Smooth muscle cell of the coronary artery (primary cell): ENCODE results near the gene NDUFA13. TPM values are rescaled to one million over a fixed set of nuclear protein-coding genes. Genes with fewer than 3 reads are reported as not detected.

ENCODE experiments used
- total RNA-seq: library from RNA; depleted of rRNA; stranded (reverse); fragments of >200 nt; gene quantifications from 2 replicates; pipeline ENCODE4 v1.2.3, GENCODE V29; 2014; ENCODE audit warnings: low replicate concordance

Gene NDUFA13
- 440 and 987 TPM in 2 replicates for total RNA-seq

DNA sequence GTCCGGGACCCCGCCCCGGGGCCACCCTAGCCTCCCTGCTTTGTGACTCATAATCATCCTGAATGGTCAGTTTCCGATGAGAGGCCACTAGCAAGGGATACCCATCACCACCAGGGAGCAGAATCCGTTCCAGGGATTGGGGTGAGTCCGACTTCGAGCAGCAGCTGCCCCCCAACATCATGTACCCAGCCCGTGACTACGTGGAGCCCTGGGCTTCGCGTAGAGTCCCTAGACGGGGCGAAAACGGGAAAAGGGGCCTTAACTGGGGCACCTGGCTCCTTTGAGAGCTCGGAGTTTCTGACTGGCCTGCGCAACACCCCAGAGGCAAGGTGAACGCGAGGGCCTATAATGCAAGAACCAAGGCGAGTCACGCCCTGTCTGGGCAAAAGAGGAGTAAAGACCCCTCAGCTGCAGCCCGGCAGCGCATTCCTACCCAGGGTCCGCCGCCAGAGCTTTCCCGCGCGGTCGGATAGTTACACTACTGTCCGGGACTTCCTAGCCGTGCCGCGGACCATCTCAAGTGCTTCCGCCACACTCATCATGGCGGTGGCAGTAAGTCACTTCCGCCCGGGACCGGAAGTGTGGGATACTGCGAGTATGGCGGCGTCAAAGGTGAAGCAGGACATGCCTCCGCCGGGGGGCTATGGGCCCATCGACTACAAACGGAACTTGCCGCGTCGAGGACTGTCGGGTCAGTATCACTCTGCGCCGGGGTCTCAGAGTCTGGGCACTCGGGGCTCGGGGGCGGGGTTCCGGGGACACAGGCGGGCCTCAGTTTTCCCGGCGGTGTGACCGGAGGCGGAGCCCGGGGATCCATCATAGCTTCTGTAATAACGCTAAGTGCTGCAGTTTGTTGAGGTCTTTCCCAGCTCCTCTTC lies at the start of gene NDUFA13:
Gene NDUFA13, plus strand, starts transcription at position 584 of the 878 bp plus-strand sequence. Its CDS starts 14 bp downstream, at position 598.

DNA sequence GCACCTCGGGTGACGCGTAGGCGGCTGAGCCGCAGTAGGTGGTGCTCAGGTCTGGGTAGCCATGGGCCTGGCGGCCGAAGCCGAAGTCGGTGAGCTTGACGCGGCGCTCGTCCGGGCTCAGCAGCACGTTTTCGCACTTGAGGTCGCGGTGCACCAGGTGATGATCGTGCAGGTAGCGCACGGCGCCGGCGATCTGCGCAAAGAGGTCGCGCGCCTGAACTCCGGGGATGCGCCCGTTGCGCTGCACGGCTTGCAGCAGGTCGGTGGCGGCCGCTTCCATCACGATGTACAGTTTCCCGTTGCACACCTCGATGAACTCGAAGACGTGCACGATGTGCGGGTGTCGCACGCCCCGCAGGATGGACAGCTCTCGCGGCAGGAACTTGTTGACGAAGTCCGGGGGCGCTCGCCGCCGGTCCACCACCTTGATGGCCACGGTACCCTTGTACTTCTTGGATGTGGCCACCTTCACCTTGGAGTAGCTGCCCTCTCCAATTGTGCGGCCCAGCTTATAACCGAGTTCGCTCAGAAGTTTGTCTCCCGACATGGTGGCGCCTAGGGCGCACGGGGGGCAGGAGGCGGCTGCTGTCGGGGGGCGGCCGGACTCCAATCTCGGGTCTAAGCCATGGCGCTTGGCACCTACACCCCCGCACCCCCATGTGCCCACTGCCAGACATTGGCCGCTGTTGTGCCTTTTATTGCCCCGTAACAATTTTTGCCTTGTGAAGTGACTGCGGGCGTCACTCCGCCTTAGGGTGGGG lies 964 bp upstream of the NDUFA13 start, which contains the start of gene TSSK6:
Gene TSSK6, minus strand, starts transcription at position 668 of the 761 bp plus-strand sequence. Its CDS starts 121 bp downstream, at position 547.

DNA sequence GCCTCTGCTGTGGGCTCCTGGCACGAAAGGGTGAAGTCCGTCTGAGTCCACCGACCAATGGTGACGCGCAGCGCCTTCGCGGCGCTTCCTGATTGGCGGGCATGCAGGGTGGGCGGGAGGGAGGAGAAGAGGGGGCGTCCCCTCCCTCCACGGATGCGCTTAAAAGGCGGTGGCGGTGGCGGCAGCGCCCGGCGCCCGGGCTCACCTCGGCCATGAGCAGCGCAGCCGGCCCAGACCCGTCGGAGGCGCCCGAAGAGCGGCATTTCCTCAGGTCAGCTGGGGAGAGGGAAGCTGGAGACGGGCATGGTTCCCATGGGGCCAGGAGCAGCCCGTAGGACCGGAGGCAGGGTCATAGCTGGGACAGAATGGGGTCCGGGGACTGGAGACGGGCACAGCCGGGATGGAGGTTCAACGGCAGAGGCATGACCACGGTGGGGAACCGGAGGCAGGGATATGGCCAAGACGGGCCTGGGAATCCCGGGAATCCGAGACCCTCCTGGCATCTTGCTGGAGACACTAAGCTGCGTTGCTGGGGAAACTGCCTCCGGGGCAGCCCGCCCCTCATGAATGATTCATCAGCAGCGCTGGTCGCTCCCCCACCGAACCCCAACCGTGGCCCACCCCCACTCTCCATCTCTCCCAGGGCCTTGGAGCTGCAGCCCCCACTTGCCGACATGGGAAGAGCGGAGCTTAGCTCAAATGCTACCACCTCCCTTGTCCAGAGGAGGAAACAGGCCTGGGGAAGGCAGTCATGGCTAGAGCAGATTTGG lies 12.9 kb downstream of the NDUFA13 start, which contains the start of gene YJEFN3:
Gene YJEFN3, plus strand, starts transcription at position 191 of the 770 bp plus-strand sequence. Its CDS starts 22 bp downstream, at position 213.

DNA sequence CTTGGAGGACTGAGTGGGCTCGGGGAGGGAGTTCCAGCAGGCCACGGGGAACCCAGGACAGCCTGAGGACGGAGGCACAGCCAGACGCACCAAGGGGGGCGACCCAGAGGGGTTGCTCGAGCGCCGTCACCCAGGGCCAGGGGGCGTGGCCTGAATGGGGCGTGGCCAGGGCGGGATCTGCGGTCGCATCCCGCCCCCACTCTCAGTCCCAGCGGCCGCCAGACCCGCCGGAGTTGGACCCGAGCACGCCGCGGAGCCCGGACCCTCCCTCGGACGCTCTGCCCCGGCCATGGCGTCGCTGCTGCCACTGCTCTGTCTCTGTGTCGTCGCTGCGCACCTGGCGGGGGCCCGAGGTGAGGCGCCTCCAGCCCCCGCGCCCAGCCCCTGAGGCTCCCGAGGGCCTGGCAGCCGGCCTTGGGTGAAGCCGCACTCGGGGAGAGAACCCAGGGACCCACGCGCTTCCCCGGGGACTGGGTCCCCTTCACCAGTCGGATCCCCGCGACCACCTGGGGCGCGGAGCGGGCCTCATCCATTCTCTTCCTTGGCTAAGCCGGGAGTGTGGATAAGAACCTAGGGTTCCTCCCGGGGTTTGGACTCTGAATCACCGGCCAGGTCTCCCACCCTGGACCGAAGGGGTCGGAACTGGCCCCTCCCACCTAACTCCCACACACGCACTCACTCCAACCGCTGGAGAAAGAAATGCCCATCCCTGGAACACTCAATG lies 22.2 kb downstream of the NDUFA13 start, which contains the start of gene CILP2:
Gene CILP2, plus strand, starts transcription at position 205 of the 724 bp plus-strand sequence. Its CDS starts 85 bp downstream, at position 290.

Other genes with a start within 250 kb of the NDUFA13 start
- gene TM6SF2, start 242.9 kb upstream of the NDUFA13 start, total RNA-seq = 0.12 and 0.83 TPM in 2 replicates
- gene SUGP1, start 195.7 kb upstream of the NDUFA13 start, total RNA-seq = 23.4 and 25.4 TPM in 2 replicates
- gene MAU2, start 195.4 kb upstream of the NDUFA13 start, total RNA-seq = 23.2 and 31.8 TPM in 2 replicates
- 30.1 and 40.2 TPM in 2 replicates for gene GATAD2A, start 110.5 kb upstream of the NDUFA13 start, total RNA-seq
- 1.5 and 2.9 TPM in 2 replicates for gene TSSK6, start 677 bp upstream of the NDUFA13 start, total RNA-seq
- 0.12 and 0.15 TPM in 2 replicates for gene YJEFN3, start 12.7 kb downstream of the NDUFA13 start, total RNA-seq
- 0.08 and 0.12 TPM in 2 replicates for gene CILP2, start 22.0 kb downstream of the NDUFA13 start, total RNA-seq
- gene PBX4, start 102.5 kb downstream of the NDUFA13 start, total RNA-seq = 3.2 TPM in 1 of 2 replicates, not detected in the other
- 0.83 and 1.9 TPM in 2 replicates for gene LPAR2, start 112.0 kb downstream of the NDUFA13 start, total RNA-seq
- gene GMIP, start 127.4 kb downstream of the NDUFA13 start, total RNA-seq = 1.4 and 4.7 TPM in 2 replicates
- gene ATP13A1, start 147.5 kb downstream of the NDUFA13 start, total RNA-seq = 20.6 and 30.0 TPM in 2 replicates
- 2.7 and 5.3 TPM in 2 replicates for gene ZNF101, start 152.6 kb downstream of the NDUFA13 start, total RNA-seq
- 4.3 and 4.9 TPM in 2 replicates for gene ZNF14, start 216.9 kb downstream of the NDUFA13 start, total RNA-seq